Right lung (tissue), 5 donors: ENCODE measurements around the gene DAP3. TPM values are rescaled to one million over a fixed set of nuclear protein-coding genes. Genes with fewer than 3 reads are reported as not detected.
"Not testable (repeated sequence)": the region's sequence is repeated elsewhere in the genome, so short reads cannot be mapped to it uniquely, and the experiment has no call there.

Experiments used
- DNase-seq, 2 donors: peaks; one replicate each; pipeline ENCODE4 v3.0.0-alpha.2; 2013
- polyA plus RNA-seq, 5 donors: library from polyadenylated mRNA; unstranded; fragments of 120-200 nt; gene quantifications; one replicate each; pipeline versions ENCODE4 v1.2.1 to v1.2.3, GENCODE V29; 2013; ENCODE audit warnings: inconsistent platforms in 1 of 5, low replicate concordance in 1 of 5; ENCODE audit not compliant: insufficient read length in 5 of 5, insufficient read depth in 1 of 5

DAP3 gene
- polyA plus RNA-seq, 5 donors, result 115 to 141 (median 135) TPM

- no peak for DNase-seq
Observed at GRCh38 chr1:155713075-155713474, 24.2 kb downstream of the DAP3 start.

GRCh38 chr1:155715056-155715455, 26.2 kb downstream of the DAP3 start:
- not testable (repeated sequence) for DNase-seq

GRCh38 chr1:155715777-155716176, 26.9 kb downstream of the DAP3 start:
- no peak for DNase-seq

GRCh38 chr1:155717041-155717440, 28.1 kb downstream of the DAP3 start:
- DNase-seq, result no peak

- not testable (repeated sequence) for DNase-seq
Observed at GRCh38 chr1:155718524-155719115, 29.7 kb downstream of the DAP3 start.

- no peak for DNase-seq
Observed at GRCh38 chr1:155719703-155720102, 30.8 kb downstream of the DAP3 start.

GRCh38 chr1:155725142-155725541, 36.3 kb downstream of the DAP3 start:
- no peak for DNase-seq

- peak; percentile 25 to 36 for DNase-seq
Observed at GRCh38 chr1:155729031-155729898, 40.4 kb downstream of the DAP3 start.

GRCh38 chr1:155740995-155741394, 52.1 kb downstream of the DAP3 start:
- no peak for DNase-seq

GRCh38 chr1:155741908-155742307, 53.0 kb downstream of the DAP3 start:
- no peak for DNase-seq

- DNase-seq, result no peak
Observed at GRCh38 chr1:155744711-155745283, 55.9 kb downstream of the DAP3 start.

GRCh38 chr1:155745284-155746228, 56.7 kb downstream of the DAP3 start:
- DNase-seq, result peak; percentile 90

- not testable (repeated sequence) for DNase-seq
Observed at GRCh38 chr1:155747586-155747985, 58.7 kb downstream of the DAP3 start.

- not testable (repeated sequence) for DNase-seq
Observed at GRCh38 chr1:155748141-155748540, 59.2 kb downstream of the DAP3 start.

- not testable (repeated sequence) for DNase-seq
Observed at GRCh38 chr1:155759017-155759416, 70.1 kb downstream of the DAP3 start.

GRCh38 chr1:155759966-155760630, 71.2 kb downstream of the DAP3 start:
- DNase-seq, result no peak

- DNase-seq, result no peak
Observed at GRCh38 chr1:155760751-155761475, 72.0 kb downstream of the DAP3 start.

GRCh38 chr1:155761736-155762405, 73.0 kb downstream of the DAP3 start:
- DNase-seq, result no peak

- DNase-seq, result not testable (repeated sequence)
Observed at GRCh38 chr1:155763090-155763815, 74.4 kb downstream of the DAP3 start.
